Lung (tissue), 12 donors: ENCODE measurements around the gene DAD1. TPM values are rescaled to one million over a fixed set of nuclear protein-coding genes. Genes with fewer than 3 reads are reported as not detected.

ENCODE experiments used
- ATAC-seq: fragments of 200-7000 bp; cut with Tn5 transposase; one replicate; pipeline ENCODE4 v1.9.1; 2020; ENCODE audit warnings: moderate number of reproducible peaks; ENCODE audit not compliant: insufficient read depth, low FRiP score
- DNase-seq, 3 donors: peaks; one replicate each; pipeline ENCODE4 v3.0.0-alpha.2; 2013 to 2017
- H3K27ac ChIP-seq, 2 donors: one replicate each; pipeline ENCODE4 v1.5.1; 2013; ENCODE audit warnings: mild to moderate bottlenecking in 2 of 2, moderate library complexity in 2 of 2, control low read depth in 1 of 2, inconsistent platforms in 1 of 2, low read depth in 1 of 2, low read length in 1 of 2
- H3K27me3 ChIP-seq, 3 donors: one replicate each; pipeline ENCODE4 v1.5.1; 2013; ENCODE audit warnings: low read length in 2 of 3; ENCODE audit not compliant: control insufficient read depth in 3 of 3, insufficient read depth in 3 of 3
- H3K36me3 ChIP-seq, 4 donors: one replicate each; pipeline ENCODE4 v1.5.1; 2013; ENCODE audit warnings: low read length in 4 of 4, mild to moderate bottlenecking in 1 of 4, moderate library complexity in 1 of 4; ENCODE audit not compliant: control insufficient read depth in 4 of 4, insufficient read depth in 4 of 4
- H3K4me1 ChIP-seq, 5 donors: one replicate each; pipeline ENCODE4 v1.5.1; 2013; ENCODE audit warnings: low read length in 5 of 5, mild to moderate bottlenecking in 2 of 5, moderate library complexity in 1 of 5; ENCODE audit not compliant: control insufficient read depth in 5 of 5, insufficient read depth in 5 of 5
- H3K4me3 ChIP-seq: one replicate; pipeline ENCODE4 v1.5.1; 2013; ENCODE audit warnings: mild to moderate bottlenecking, control low read depth, moderate library complexity
- H3K9ac ChIP-seq, 2 donors: one replicate each; pipeline ENCODE4 v1.5.1; 2013; ENCODE audit warnings: low read length in 2 of 2, control low read depth in 1 of 2; ENCODE audit not compliant: insufficient read depth in 1 of 2
- H3K9me3 ChIP-seq, 4 donors: one replicate each; pipeline ENCODE4 v1.5.1; 2013; ENCODE audit warnings: low read length in 3 of 4, mild to moderate bottlenecking in 1 of 4, moderate library complexity in 1 of 4; ENCODE audit not compliant: control insufficient read depth in 4 of 4, insufficient read depth in 3 of 4
- CTCF ChIP-seq: IDR thresholded peaks from 2 replicates; pipeline ENCODE4 v1.5.1; 2012; ENCODE audit warnings: mild to moderate bottlenecking; ENCODE audit errors: control extremely low read depth, extremely low read depth
- WGBS, 2 donors: extraction: QIAGEN DNeasy Blood & Tissue Kit; methylation state at CpG; one replicate each; pipeline ENCODE4 v1.1.7; 2013; 5-methylcytosine and 5-hydroxymethylcytosine counted together
- polyA plus RNA-seq, 2 donors: library from polyadenylated mRNA; stranded (reverse); fragments of 200-250 nt; gene quantifications; one replicate each; pipeline ENCODE4 v1.2.1, GENCODE V29; 2013
- total RNA-seq, 2 donors: library from RNA; depleted of rRNA in 1 of 2; stranded (reverse); fragments of >200 nt in 1 of 2; gene quantifications; one replicate each; pipeline ENCODE4 v1.2.1, GENCODE V29; 2014 to 2021
- donor health status: control.
- donor health status: control.
- donor health status: Bipolar disorder and iron deficiency.
- donor health status: healthy.
- donor health status: DM: yes; HTN: yes; CAD: no.

Gene DAD1
- total and polyA plus RNA-seq, 4 donors: 164 to 377 (median 217) TPM

- no peak for TF ChIP-seq CTCF
- Histone ChIP-seq H3K4me1 (peaks cover 0 to 17% (median 4%) of the 10 kb centered on the region in 5 donors), H3K36me3 (peaks cover 0 to 4% (median 0%) of the 10 kb centered on the region in 4 donors), H3K27ac (no peak overlapping the region), H3K9me3 (no peaks in the 10 kb centered on the region), H3K9ac (no peak overlapping the region), H3K27me3 (peaks cover 0 to 5% (median 4%) of the 10 kb centered on the region in 3 donors), H3K4me3 (no peak overlapping the region)
- no peak for DNase-seq
- ATAC-seq: no peak
- 47 to 57% methylated on average over 4 of the region's 4 CpGs for WGBS, 2 donors
Observed at GRCh38 chr14:22594156-22594716, 5.2 kb upstream of the DAD1 start.

- 87 to 93% methylated on average over 2 of the region's 2 CpGs for WGBS, 2 donors
- DNase-seq (no peak), ATAC-seq (no peak)
- no peak overlapping the region for H3K9ac ChIP-seq
- no peak overlapping the region for H3K4me3 ChIP-seq
- peaks cover 0 to 11% (median 0%) of the 10 kb centered on the region in 5 donors for H3K4me1 ChIP-seq
- H3K27me3 ChIP-seq: peaks cover 0 to 5% (median 4%) of the 10 kb centered on the region in 3 donors
- H3K27ac ChIP-seq: no peak overlapping the region
- peaks cover 0 to 8% (median 0%) of the 10 kb centered on the region in 4 donors for H3K36me3 ChIP-seq
- no peak for TF ChIP-seq CTCF
- no peaks in the 10 kb centered on the region for H3K9me3 ChIP-seq
Observed at GRCh38 chr14:22593601-22594000, 4.6 kb upstream of the DAD1 start.

- no peak overlapping the region for H3K9ac ChIP-seq
- DNase-seq: no peak
- no peak overlapping the region for H3K4me3 ChIP-seq
- TF ChIP-seq CTCF: no peak
- peaks cover 0 to 5% (median 0%) of the 10 kb centered on the region in 4 donors for H3K36me3 ChIP-seq
- no peaks in the 10 kb centered on the region for H3K9me3 ChIP-seq
- no peak overlapping the region for H3K27ac ChIP-seq
- 56 to 62% methylated on average over 3 of the region's 3 CpGs for WGBS, 2 donors
- no peak for ATAC-seq
- H3K27me3 ChIP-seq: peaks cover 0 to 5% (median 4%) of the 10 kb centered on the region in 3 donors
- H3K4me1 ChIP-seq: peaks cover 0 to 13% (median 1%) of the 10 kb centered on the region in 5 donors
Observed at GRCh38 chr14:22593189-22593588, 4.2 kb upstream of the DAD1 start.
